Measurements from ENCODE around the gene ZNF385B. TPM values are rescaled to one million over a fixed set of nuclear protein-coding genes. Genes with fewer than 3 reads are reported as not detected.
A peak's percentile ranks its signal among the peaks of the same experiment; 100 is the strongest.

The ZNF385B gene
- total RNA-seq, 2 experiments from 2014 or later = 113 to 178 TPM

- Histone ChIP-seq H3K4me2 (ENCODE audit: low read length) (peak overlapping the region; percentile 89), H3K9me3 (ENCODE audit: low read length) (peaks cover 3% of the 10 kb centered on the region; the same call in 1 of the 2 replicates), H4K20me1 (ENCODE audit: insufficient read depth, low read length) (peaks cover 14% of the 10 kb centered on the region; the same call in 1 of the 2 replicates), H3K4me1 (ENCODE audit: insufficient read depth, low read length, poor library complexity, severe bottlenecking) (peaks cover 51% of the 10 kb centered on the region), H3K27ac (ENCODE audit: low read depth, low read length, poor library complexity, severe bottlenecking) (no peak overlapping the region), H3K36me3 (ENCODE audit: insufficient read depth, low read length) (peaks cover 94% of the 10 kb centered on the region), H3K79me2 (ENCODE audit: insufficient read depth, low read depth, low read length) (peaks cover 100% of the 10 kb centered on the region), H2AFZ (ENCODE audit: low read length) (no peak overlapping the region), H3K4me3 (ENCODE audit: low read depth, low read length, poor library complexity, severe bottlenecking) (peak overlapping the region; percentile 90), H3K9me2 (ENCODE audit: insufficient read depth, low read length) (no peaks in the 10 kb centered on the region)
- CTCF ChIA-PET (ENCODE audit: unreplicated experiment) = interaction anchor here (1.4 kb wide), 1 partner anchor 44 kb away, joined by 4 read pairs; no protein-coding TSS in a partner anchor
- intact Hi-C loops (cut with micrococcal nuclease; ENCODE audit: unreplicated experiment) = no loop called here
- no TSS peak for BruUV-seq (replicated peaks)
- no peak for DNase-seq (ENCODE audit: low spot score)
- TF ChIP-seq CTCF (conservative IDR thresholded peaks at IDR 0.05; ENCODE audit: low read length) = no peak
- no peak for TF ChIP-seq EZH2phosphoT487 (IDR thresholded peaks at IDR 0.05; ENCODE audit: borderline replicate concordance, low read depth, low read length)
- POLR2A ChIA-PET = interaction anchor here (0.7 to 21.0 kb wide), 6 partner anchors 9 to 1116 kb away, joined by 3 to 805 read pairs (median 12); no protein-coding TSS in a partner anchor
These were observed 6.5 kb downstream of the ZNF385B start for GRCh38 chr2:179854891-179855290.

- POLR2A ChIA-PET = interaction anchor here (0.8 to 1.3 kb wide), 3 partner anchors 11 to 50 kb away, joined by 3 read pairs; no protein-coding TSS in a partner anchor
- no peak overlapping the region for H3K27ac ChIP-seq (ENCODE audit: low read depth, low read length, poor library complexity, severe bottlenecking)
- TF ChIP-seq CTCF (conservative IDR thresholded peaks at IDR 0.05; ENCODE audit: low read length) = no peak
- TF ChIP-seq EZH2phosphoT487 (IDR thresholded peaks at IDR 0.05; ENCODE audit: borderline replicate concordance, low read depth, low read length) = no peak
- no peak overlapping the region for H3K4me2 ChIP-seq (ENCODE audit: low read length)
- no peak overlapping the region for H3K4me3 ChIP-seq (ENCODE audit: low read depth, low read length, poor library complexity, severe bottlenecking)
- no peak for DNase-seq (ENCODE audit: low spot score)
- H4K20me1 ChIP-seq (ENCODE audit: insufficient read depth, low read length) = peaks cover 14% of the 10 kb centered on the region; the same call in 1 of the 2 replicates
- peaks cover 94% of the 10 kb centered on the region for H3K36me3 ChIP-seq (ENCODE audit: insufficient read depth, low read length)
- BruUV-seq (replicated peaks) = no TSS peak
- no peaks in the 10 kb centered on the region for H3K9me2 ChIP-seq (ENCODE audit: insufficient read depth, low read length)
- H2AFZ ChIP-seq (ENCODE audit: low read length) = no peak overlapping the region
- peaks cover 100% of the 10 kb centered on the region for H3K79me2 ChIP-seq (ENCODE audit: insufficient read depth, low read depth, low read length)
- intact Hi-C loops (cut with micrococcal nuclease; ENCODE audit: unreplicated experiment) = no loop called here
- H3K4me1 ChIP-seq (ENCODE audit: insufficient read depth, low read length, poor library complexity, severe bottlenecking) = peaks cover 57% of the 10 kb centered on the region
- CTCF ChIA-PET (ENCODE audit: unreplicated experiment) = no interaction called here
- H3K9me3 ChIP-seq (ENCODE audit: low read length) = peaks cover 12% of the 10 kb centered on the region; the same call in 1 of the 2 replicates
These were observed 8.3 kb downstream of the ZNF385B start for GRCh38 chr2:179853108-179853507.

GRCh38 chr2:179850188-179850587 lies 11.2 kb downstream of the ZNF385B start:
- Histone ChIP-seq H2AFZ (ENCODE audit: low read length) (no peak overlapping the region), H4K20me1 (ENCODE audit: insufficient read depth, low read length) (peaks cover 14% of the 10 kb centered on the region; the same call in 1 of the 2 replicates), H3K27ac (ENCODE audit: low read depth, low read length, poor library complexity, severe bottlenecking) (no peak overlapping the region), H3K4me3 (ENCODE audit: low read depth, low read length, poor library complexity, severe bottlenecking) (no peak overlapping the region), H3K36me3 (ENCODE audit: insufficient read depth, low read length) (peaks cover 99% of the 10 kb centered on the region), H3K9me3 (ENCODE audit: low read length) (peaks cover 24% of the 10 kb centered on the region; the same call in 1 of the 2 replicates), H3K4me1 (ENCODE audit: insufficient read depth, low read length, poor library complexity, severe bottlenecking) (peaks cover 41% of the 10 kb centered on the region), H3K9me2 (ENCODE audit: insufficient read depth, low read length) (no peaks in the 10 kb centered on the region), H3K4me2 (ENCODE audit: low read length) (no peak overlapping the region), H3K79me2 (ENCODE audit: insufficient read depth, low read depth, low read length) (peaks cover 100% of the 10 kb centered on the region)
- no TSS peak for BruUV-seq (replicated peaks)
- ChIA-PET CTCF (ENCODE audit: unreplicated experiment) (interaction anchor here (1.1 kb wide), 1 partner anchor 26 kb away, joined by 3 read pairs; no protein-coding TSS in a partner anchor), POLR2A (interaction anchor here (1.5 to 5.7 kb wide), 2 partner anchors 8 to 17 kb away, joined by 4 to 32 read pairs; no protein-coding TSS in a partner anchor)
- DNase-seq (ENCODE audit: low spot score) = no peak
- no peak for TF ChIP-seq EZH2phosphoT487 (IDR thresholded peaks at IDR 0.05; ENCODE audit: borderline replicate concordance, low read depth, low read length)
- intact Hi-C loops (cut with micrococcal nuclease; ENCODE audit: unreplicated experiment) = no loop called here

All from OCI-LY7 (cell line).